HepG2 (cell line): ENCODE measurements around the gene ERC1. TPM values are rescaled to one million over a fixed set of nuclear protein-coding genes. Genes with fewer than 3 reads are reported as not detected.

Experiments used
- ATAC-seq: fragments of 200-7000 bp; cut with Tn5 transposase; 3 replicates; pipeline ENCODE4 v1.9.1; 2020; ENCODE audit warnings: mild to moderate bottlenecking, moderate library complexity
- BruUV-seq: library from RNA; stranded (reverse); fragments of 400-500 nt; replicated peaks from 2 replicates; lab custom pipeline; 2021; lab: Mats Ljungman, UMichigan
- CTCF ChIA-PET: fragments of 300-600 bp; formaldehyde crosslinking; extraction: SDS; loops from one replicate; lab custom pipeline; 2021; ENCODE audit warnings: low total read pairs, inconsistent platforms, low intra/inter-chr PET ratio; lab: Yijun Ruan, JAX
- POLR2A ChIA-PET: fragments of 350-600 bp; sonication (Branson Sonifier 250); formaldehyde crosslinking; loops from one replicate; lab custom pipeline; 2020; ENCODE audit warnings: antibody characterized with exemption, inconsistent platforms; lab: Yijun Ruan, JAX
- DNase-seq: peaks from one replicate; pipeline ENCODE4 v3.0.0-alpha.2; 2015; ENCODE audit warnings: low spot score
- FAIRE-seq: peaks from 3 replicates; lab custom pipeline; 2011; peaks lifted over from hg19 to GRCh38; lab: Jason Lieb, UNC
- H2AFZ ChIP-seq: one replicate; pipeline ENCODE4 v1.6.1; 2011; ENCODE audit warnings: low read length, inconsistent platforms
- H3K27ac ChIP-seq: fragments of 300-600 bp; 3 replicates; pipeline ENCODE4 v1.8.0; 2011; ENCODE audit warnings: mixed run types, mild to moderate bottlenecking, mixed read lengths, low read length, inconsistent platforms; ENCODE audit not compliant: insufficient read depth; ENCODE audit errors: extremely low read length
- H3K27me3 ChIP-seq, 2 experiments: fragments of 200-600 bp in 1 of 2; 2 replicates in 1 of 2; 3 replicates in 1 of 2; pipeline versions ENCODE4 v1.6.0 to v1.8.0; 2011; ENCODE audit warnings: low read length in 2 of 2, mild to moderate bottlenecking in 2 of 2, moderate library complexity in 2 of 2, inconsistent platforms in 1 of 2; ENCODE audit not compliant: insufficient read depth in 2 of 2, control insufficient read depth in 1 of 2
- H3K36me3 ChIP-seq, 2 experiments: fragments of 200-600 bp in 1 of 2; replicated peaks in 1 of 2; 2 replicates in 1 of 2; 3 replicates in 1 of 2; pipeline versions ENCODE4 v1.5.1 to v1.8.0; 2011; ENCODE audit warnings: low read length in 2 of 2, inconsistent platforms in 1 of 2; ENCODE audit not compliant: insufficient read depth in 2 of 2, control insufficient read depth in 1 of 2
- H3K4me1 ChIP-seq: 2 replicates; pipeline ENCODE4 v1.5.1; 2012; ENCODE audit warnings: low read length, inconsistent platforms; ENCODE audit not compliant: insufficient read depth
- H3K4me2 ChIP-seq: 2 replicates; pipeline ENCODE4 v1.6.0; 2011; ENCODE audit warnings: low read depth, low read length, inconsistent platforms
- H3K4me3 ChIP-seq, 3 experiments: fragments of 200-600 bp in 1 of 3; sonication (generic), shearing (Covaris generic) in 1 of 3; replicated peaks in 1 of 3; 2 replicates each; pipeline ENCODE4 v1.5.1; 2011 to 2016; ENCODE audit warnings: low read length in 3 of 3, inconsistent platforms in 2 of 3, low read depth in 2 of 3, mild to moderate bottlenecking in 2 of 3, control low read depth in 1 of 3, mixed read lengths in 1 of 3; ENCODE audit not compliant: insufficient read depth in 1 of 3
- H3K79me2 ChIP-seq: one replicate; pipeline ENCODE4 v1.6.1; 2011; ENCODE audit warnings: low read length, inconsistent platforms; ENCODE audit not compliant: insufficient read depth
- H3K9ac ChIP-seq: 2 replicates; pipeline ENCODE4 v1.6.0; 2011; ENCODE audit warnings: mild to moderate bottlenecking, low read depth, low read length, inconsistent platforms; ENCODE audit not compliant: insufficient read depth
- H3K9me3 ChIP-seq: 2 replicates; pipeline ENCODE4 v1.5.1; 2012; ENCODE audit warnings: mild to moderate bottlenecking, low read length
- H4K20me1 ChIP-seq: 2 replicates; pipeline ENCODE4 v1.6.0; 2011; ENCODE audit warnings: inconsistent platforms, mild to moderate bottlenecking, low read length, moderate library complexity; ENCODE audit not compliant: insufficient read depth
- ATF7 ChIP-seq, 2 experiments: fragments of 450-650 bp in 1 of 2; sonication (generic) in 1 of 2; formaldehyde crosslinking in 1 of 2; IDR thresholded peaks; 2 replicates each; pipeline versions ENCODE4 v1.4.0 to v1.6.1; 2016 to 2020; ENCODE audit warnings: antibody characterized with exemption in 1 of 2, mild to moderate bottlenecking in 1 of 2, missing genetic modification reagents in 1 of 2
- SMC3 ChIP-seq: IDR thresholded peaks from 2 replicates; pipeline ENCODE4 v1.6.1; 2011; ENCODE audit warnings: low read length, improper control_type of control experiment
- SNAI1 ChIP-seq: sonication (generic); formaldehyde crosslinking; IDR thresholded peaks from 2 replicates; pipeline ENCODE4 v1.5.0; 2020; ENCODE audit warnings: mild to moderate bottlenecking, missing genetic modification reagents, borderline replicate concordance
- U2AF1 ChIP-seq: fragments of 200-400 bp; formaldehyde crosslinking; optimal IDR thresholded peaks from 2 replicates; pipeline ENCODE3; 2017; ENCODE audit warnings: mild to moderate bottlenecking, low read depth, low read length
- ZBTB7A ChIP-seq: sonication (generic); formaldehyde crosslinking; IDR thresholded peaks from 2 replicates; pipeline ENCODE4 v1.8.0; 2022; ENCODE audit warnings: mild to moderate bottlenecking, missing genetic modification reagents
- ZBTB8A ChIP-seq: sonication (generic); formaldehyde crosslinking; IDR thresholded peaks from 2 replicates; pipeline ENCODE4 v1.4.0; 2020; ENCODE audit warnings: mild to moderate bottlenecking, low read depth, missing genetic modification reagents, borderline replicate concordance
- ZMYM3 ChIP-seq: sonication (generic); formaldehyde crosslinking; IDR thresholded peaks from 2 replicates; pipeline ENCODE4 v1.5.1; 2020; ENCODE audit warnings: mild to moderate bottlenecking, missing genetic modification reagents
- ZNF136 ChIP-seq: sonication (generic); formaldehyde crosslinking; IDR thresholded peaks from 2 replicates; pipeline ENCODE4 v1.8.1; 2022; ENCODE audit warnings: low read depth, mild to moderate bottlenecking, moderate library complexity, missing genetic modification reagents
- ZNF570 ChIP-seq: sonication (generic); formaldehyde crosslinking; IDR thresholded peaks from 2 replicates; pipeline ENCODE4 v1.4.0; 2020; ENCODE audit warnings: mild to moderate bottlenecking, missing genetic modification reagents, borderline replicate concordance
- ZNF780A ChIP-seq: sonication (generic); formaldehyde crosslinking; IDR thresholded peaks from 2 replicates; pipeline ENCODE4 v1.8.0; 2022; ENCODE audit warnings: mild to moderate bottlenecking, missing genetic modification reagents, moderate library complexity
- ZSCAN20 ChIP-seq: sonication (generic); formaldehyde crosslinking; IDR thresholded peaks from 2 replicates; pipeline ENCODE4 v1.4.0; 2020; ENCODE audit warnings: missing genetic modification reagents, mild to moderate bottlenecking, borderline replicate concordance
- WGBS: methylation state at CpG from one replicate; pipeline ENCODE4 v1.1.6; 2017; ENCODE audit warnings: low lambda C conversion rate; 5-methylcytosine and 5-hydroxymethylcytosine counted together
- in situ Hi-C: cut with HindIII; loops from 2 replicates; pipeline ENCODE4 v1.10.0; 2017; ENCODE audit warnings: low pct_unique_long_range_greater_than_20kb; ENCODE audit not compliant: extremely low pct_ligation_motif_present
- intact Hi-C: fragments of 100-400 bp; cut with micrococcal nuclease; formaldehyde crosslinking; loops from one replicate; pipeline ENCODE4 v1.10.0; 2022; ENCODE audit not compliant: unreplicated experiment
- polyA plus RNA-seq, 8 experiments: library from polyadenylated mRNA; depleted of rRNA in 3 of 8; stranded (reverse) in 7 of 8; unstranded in 1 of 8; fragments of >200 nt; fragmentation: Illumina TruSeq in 4 of 8; extraction: Trizol in 4 of 8; gene quantifications; 2 replicates each; pipeline versions ENCODE4 v1.2.1 to v1.2.3, GENCODE V29; 2011 to 2016; ENCODE audit warnings: low read depth in 4 of 8, missing spikeins in 1 of 8, mixed read lengths in 1 of 8; ENCODE audit not compliant: insufficient read depth in 1 of 8
- total RNA-seq, 5 experiments: library from RNA; depleted of rRNA; stranded (reverse); fragments of >200 nt; fragmentation: Illumina TruSeq; extraction: Trizol; gene quantifications; 2 replicates each; pipeline ENCODE4 v1.2.3, GENCODE V29; 2016; ENCODE audit warnings: low read depth in 1 of 5
- TF ChIP-seq, protein P1 (sequence below): sonication (generic); formaldehyde crosslinking; IDR thresholded peaks from 2 replicates; pipeline ENCODE4 v1.4.0; 2020; ENCODE audit warnings: missing genetic modification reagents
- TF ChIP-seq, protein P2 (sequence below): conservative IDR thresholded peaks from 2 replicates; pipeline ENCODE4 v1.6.1; 2018; ENCODE audit warnings: missing genetic modification reagents
- TF ChIP-seq, protein P3 (sequence below): sonication (generic); formaldehyde crosslinking; IDR thresholded peaks from 2 replicates; pipeline ENCODE4 v1.5.1; 2020; ENCODE audit warnings: mild to moderate bottlenecking, missing genetic modification reagents

Gene ERC1
- total and polyA plus RNA-seq, 2 of the 13 experiments (the other 11 are each of a cell fraction or from before 2014, with no cell fraction given) = 6.1 to 12.4 TPM

DNA sequence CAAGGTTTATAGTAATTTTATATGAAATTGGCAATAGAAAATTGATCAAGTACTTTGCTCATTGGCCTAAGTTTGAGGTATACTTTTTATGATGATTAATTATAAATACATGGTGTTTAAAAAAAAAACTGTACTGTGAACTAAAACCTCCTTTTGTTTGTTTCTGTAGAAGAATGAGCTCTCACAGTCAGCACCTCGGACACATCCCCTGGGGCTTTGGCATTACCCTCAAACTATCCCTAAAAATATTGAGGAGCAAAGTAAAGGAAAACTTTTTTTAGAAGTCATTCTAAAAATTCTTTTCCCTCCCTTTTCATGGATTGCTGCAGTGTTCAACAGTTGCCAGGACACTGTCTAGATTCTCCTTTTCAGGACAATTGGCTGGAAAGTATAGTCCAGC, 419.8 kb downstream of the ERC1 start (continued):
- TF ChIP-seq, protein P1, sequence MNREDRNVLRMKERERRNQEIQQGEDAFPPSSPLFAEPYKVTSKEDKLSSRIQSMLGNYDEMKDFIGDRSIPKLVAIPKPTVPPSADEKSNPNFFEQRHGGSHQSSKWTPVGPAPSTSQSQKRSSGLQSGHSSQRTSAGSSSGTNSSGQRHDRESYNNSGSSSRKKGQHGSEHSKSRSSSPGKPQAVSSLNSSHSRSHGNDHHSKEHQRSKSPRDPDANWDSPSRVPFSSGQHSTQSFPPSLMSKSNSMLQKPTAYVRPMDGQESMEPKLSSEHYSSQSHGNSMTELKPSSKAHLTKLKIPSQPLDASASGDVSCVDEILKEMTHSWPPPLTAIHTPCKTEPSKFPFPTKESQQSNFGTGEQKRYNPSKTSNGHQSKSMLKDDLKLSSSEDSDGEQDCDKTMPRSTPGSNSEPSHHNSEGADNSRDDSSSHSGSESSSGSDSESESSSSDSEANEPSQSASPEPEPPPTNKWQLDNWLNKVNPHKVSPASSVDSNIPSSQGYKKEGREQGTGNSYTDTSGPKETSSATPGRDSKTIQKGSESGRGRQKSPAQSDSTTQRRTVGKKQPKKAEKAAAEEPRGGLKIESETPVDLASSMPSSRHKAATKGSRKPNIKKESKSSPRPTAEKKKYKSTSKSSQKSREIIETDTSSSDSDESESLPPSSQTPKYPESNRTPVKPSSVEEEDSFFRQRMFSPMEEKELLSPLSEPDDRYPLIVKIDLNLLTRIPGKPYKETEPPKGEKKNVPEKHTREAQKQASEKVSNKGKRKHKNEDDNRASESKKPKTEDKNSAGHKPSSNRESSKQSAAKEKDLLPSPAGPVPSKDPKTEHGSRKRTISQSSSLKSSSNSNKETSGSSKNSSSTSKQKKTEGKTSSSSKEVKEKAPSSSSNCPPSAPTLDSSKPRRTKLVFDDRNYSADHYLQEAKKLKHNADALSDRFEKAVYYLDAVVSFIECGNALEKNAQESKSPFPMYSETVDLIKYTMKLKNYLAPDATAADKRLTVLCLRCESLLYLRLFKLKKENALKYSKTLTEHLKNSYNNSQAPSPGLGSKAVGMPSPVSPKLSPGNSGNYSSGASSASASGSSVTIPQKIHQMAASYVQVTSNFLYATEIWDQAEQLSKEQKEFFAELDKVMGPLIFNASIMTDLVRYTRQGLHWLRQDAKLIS = no peak
- TF ChIP-seq, protein P2, sequence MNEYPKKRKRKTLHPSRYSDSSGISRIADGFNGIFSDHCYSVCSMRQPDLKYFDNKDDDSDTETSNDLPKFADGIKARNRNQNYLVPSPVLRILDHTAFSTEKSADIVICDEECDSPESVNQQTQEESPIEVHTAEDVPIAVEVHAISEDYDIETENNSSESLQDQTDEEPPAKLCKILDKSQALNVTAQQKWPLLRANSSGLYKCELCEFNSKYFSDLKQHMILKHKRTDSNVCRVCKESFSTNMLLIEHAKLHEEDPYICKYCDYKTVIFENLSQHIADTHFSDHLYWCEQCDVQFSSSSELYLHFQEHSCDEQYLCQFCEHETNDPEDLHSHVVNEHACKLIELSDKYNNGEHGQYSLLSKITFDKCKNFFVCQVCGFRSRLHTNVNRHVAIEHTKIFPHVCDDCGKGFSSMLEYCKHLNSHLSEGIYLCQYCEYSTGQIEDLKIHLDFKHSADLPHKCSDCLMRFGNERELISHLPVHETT (CRISPR knock-in tag) = no peak
- TF ChIP-seq ZBTB7A (CRISPR knock-in tag) = no peak
- no peak for TF ChIP-seq SNAI1 (CRISPR knock-in tag)

DNA sequence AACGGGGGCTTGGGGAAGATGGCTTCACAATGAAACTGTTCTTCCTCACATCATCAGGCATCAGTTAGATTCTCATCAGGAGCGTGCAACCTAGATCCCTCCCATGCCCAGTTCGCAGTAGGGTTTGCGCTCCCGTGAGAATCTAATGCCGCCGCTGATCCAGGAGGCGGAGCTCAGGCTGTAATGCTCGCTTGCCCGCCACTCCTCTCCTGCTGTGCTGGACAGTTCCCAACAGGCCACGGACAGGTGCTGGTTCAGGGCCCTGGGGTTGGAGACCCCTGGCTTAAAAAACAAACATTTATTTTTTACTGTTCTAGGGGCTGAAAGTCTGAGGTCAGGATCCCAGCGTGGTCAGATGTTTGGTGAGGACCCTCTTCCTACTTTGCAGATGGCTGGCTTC, 422.9 kb downstream of the ERC1 start:
- Histone ChIP-seq H3K27me3 (no peaks in the 10 kb centered on the region), H3K9ac (no peak overlapping the region), H3K4me3 (no peak overlapping the region), H2AFZ (no peak overlapping the region), H3K9me3 (no peaks in the 10 kb centered on the region), H3K79me2 (no peaks in the 10 kb centered on the region), H3K4me2 (no peak overlapping the region), H4K20me1 (no peaks in the 10 kb centered on the region), H3K36me3 (peaks cover 0 to 18% of the 10 kb centered on the region in 2 experiments; a peak in 4 of 5 replicates), H3K27ac (no peak overlapping the region), H3K4me1 (no peaks in the 10 kb centered on the region)
- ChIA-PET CTCF (no interaction called here), POLR2A (no interaction called here)
- DNase-seq = no peak
- no peak for FAIRE-seq
- intact Hi-C loops = no loop called here
- ATAC-seq = no peak
- in situ Hi-C loops = no loop called here
- 94% methylated on average over 7 of the region's 12 CpGs for WGBS
- BruUV-seq = no TSS peak
- TF ChIP-seq ZSCAN20 (no peak), U2AF1 (no peak), ZBTB8A (CRISPR knock-in tag) (no peak), ATF7 (IDR thresholded peaks at IDR 0.05) (no peak), ATF7 (CRISPR knock-in tag; IDR thresholded peaks at IDR 0.05) (no peak), ZNF780A (CRISPR knock-in tag) (no peak), ZMYM3 (no peak), ZNF570 (CRISPR knock-in tag) (no peak), SMC3 (no peak), ZNF136 (CRISPR knock-in tag) (no peak)
- TF ChIP-seq, protein P3, sequence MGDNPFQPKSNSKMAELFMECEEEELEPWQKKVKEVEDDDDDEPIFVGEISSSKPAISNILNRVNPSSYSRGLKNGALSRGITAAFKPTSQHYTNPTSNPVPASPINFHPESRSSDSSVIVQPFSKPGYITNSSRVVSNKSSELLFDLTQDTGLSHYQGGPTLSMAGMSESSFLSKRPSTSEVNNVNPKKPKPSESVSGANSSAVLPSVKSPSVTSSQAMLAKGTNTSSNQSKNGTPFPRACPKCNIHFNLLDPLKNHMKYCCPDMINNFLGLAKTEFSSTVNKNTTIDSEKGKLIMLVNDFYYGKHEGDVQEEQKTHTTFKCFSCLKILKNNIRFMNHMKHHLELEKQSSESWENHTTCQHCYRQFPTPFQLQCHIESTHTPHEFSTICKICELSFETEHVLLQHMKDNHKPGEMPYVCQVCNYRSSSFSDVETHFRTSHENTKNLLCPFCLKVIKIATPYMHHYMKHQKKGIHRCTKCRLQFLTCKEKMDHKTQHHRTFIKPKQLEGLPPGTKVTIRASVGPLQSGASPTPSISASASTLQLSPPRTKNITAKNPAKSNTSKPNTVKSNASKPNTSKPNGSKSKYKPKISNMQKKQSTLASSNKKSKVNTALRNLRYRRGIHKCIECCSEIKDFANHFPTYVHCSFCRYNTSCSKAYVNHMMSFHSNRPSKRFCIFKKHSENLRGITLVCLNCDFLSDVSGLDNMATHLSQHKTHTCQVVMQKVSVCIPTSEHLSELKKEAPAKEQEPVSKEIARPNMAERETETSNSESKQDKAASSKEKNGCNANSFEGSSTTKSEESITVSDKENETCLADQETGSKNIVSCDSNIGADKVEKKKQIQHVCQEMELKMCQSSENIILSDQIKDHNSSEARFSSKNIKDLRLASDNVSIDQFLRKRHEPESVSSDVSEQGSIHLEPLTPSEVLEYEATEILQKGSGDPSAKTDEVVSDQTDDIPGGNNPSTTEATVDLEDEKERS = no peak
